Tongue (tissue), 3 donors: ENCODE results near the gene CHPF. TPM values are rescaled to one million over a fixed set of nuclear protein-coding genes. Genes with fewer than 3 reads are reported as not detected.

Experiments
- DNase-seq: peaks from one replicate; pipeline ENCODE4 v3.0.0-alpha.2; 2015
- small RNA-seq: library from RNA; depleted of rRNA; stranded (forward); fragments of <200 nt; gene quantifications from one replicate; pipeline ENCODE3, GENCODE V24; 2014; ENCODE audit warnings: low replicate concordance
- total RNA-seq: library from RNA; depleted of rRNA; stranded (reverse); fragments of >200 nt; gene quantifications from one replicate; pipeline ENCODE4 v1.2.3, GENCODE V29; 2014

Gene CHPF
- total RNA-seq, 1 donor from 2014 or later: 121 TPM

DNA sequence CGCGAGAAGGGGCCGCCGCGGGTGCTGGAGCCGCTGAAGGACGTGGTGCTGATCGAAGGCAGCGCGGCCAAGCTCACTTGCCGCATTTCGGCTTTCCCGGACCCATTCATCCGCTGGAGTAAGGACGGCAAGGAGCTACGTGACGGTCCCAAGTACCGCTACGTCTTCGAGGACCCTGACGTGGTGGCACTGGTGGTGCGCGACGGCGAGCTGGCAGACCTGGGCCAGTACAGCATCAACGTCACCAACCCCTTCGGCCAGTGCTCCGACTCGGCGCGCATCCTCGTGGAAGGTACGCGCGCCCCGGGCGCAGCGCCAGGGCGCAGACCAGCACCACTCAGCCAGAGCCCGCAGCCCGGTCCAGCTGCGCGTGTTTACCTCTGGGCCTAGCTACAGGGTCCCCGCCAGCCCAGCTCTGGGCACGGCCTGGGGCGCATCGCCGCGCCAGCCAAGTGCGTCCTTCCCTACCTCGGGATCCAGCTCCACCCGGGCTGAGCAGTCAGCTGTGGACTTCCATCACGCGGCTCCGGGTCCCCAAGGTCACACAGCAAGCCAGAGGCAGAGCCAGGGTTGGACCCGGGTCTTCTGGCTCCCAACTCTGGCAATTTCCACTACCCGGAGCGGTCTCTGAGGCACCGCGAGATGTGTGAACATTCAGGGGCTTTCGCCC, 46.6 kb downstream of the CHPF start:
- DNase-seq: peak; percentile 56

DNA sequence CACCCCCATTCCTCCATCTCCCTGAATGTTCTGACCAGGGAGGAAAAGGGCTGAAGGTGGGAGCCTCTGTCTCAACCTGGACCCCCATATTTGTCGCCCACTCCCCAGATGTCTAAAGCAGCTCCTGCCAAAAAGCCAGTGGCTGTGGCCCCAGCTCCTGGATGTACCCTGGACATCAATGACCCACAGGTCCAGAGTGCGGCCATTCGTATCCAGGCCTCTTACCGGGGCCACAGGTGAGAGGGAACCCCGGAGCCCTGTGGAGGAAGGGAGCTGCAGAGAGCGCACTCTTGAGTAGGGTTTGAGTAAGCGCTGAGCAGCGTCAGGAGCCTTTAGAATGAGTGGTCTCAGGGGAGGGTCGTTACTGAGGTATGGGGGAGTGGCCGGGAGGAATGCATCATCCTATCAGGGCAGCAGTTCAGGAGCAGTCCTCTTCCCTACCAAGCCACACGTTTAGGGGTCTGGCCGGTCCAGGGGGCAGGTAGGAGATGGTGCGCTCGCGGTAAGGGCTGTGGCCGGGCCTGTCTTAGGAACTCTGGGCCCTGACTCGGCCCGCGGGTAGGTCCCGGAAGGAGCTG, 47.3 kb downstream of the CHPF start:
- DNase-seq: no peak

DNA sequence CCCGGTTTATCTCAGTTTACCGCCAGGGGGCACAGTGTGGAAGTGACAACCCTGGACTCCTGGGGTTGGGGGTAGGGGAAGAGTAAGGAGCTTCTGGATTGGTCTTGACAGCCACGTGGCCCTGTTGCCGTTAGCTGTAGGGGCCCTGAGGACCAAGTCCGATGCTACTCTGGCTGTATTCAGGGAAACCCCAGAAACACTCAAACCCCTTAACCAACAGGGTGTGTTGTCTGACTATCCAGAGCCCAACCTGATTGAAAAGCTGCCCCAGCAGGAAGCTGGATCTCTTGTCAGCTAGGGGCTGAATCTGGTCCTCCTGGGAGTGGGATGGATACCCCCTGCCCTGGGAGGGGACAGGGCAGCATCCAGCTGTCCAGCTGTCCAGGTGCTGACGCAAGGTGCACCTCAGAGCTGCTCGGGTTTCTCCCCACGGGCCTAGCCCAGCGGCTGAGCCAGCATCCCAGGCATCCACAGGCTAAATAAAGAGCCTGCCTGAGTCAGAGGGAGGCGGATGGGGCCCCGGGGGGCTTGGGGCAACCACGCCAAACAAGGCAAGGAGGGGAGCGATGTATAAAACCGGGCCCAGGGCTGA, 48.0 kb downstream of the CHPF start:
- DNase-seq: peak; percentile 84

DNA sequence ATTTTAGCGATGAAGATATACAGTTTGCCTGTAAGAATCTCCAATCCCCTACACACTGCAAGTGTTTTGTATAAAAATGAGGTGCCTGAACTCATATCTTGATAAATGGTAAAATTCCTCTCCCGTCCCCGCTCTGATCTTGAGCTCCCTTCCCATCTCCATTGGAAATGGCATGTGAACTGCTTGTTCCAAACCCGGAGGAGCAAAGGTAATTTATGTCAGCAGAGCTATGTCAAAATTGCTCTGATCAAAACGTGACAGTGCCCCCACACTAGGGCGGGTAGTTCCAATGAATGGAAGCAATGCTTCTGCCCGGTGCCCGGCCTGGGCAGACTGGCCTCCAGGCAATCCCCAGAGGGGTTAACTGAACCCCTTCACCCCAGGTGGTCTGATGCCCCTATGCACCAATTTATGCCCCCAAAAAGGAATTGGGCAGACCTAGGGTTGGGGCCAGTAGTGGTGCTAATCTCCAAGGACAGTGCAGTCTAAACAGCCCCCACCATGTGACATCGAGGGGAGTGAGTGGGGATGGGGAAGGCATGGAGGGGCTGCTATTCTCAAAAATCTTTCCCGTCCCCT, 48.6 kb downstream of the CHPF start:
- DNase-seq: no peak

DNA sequence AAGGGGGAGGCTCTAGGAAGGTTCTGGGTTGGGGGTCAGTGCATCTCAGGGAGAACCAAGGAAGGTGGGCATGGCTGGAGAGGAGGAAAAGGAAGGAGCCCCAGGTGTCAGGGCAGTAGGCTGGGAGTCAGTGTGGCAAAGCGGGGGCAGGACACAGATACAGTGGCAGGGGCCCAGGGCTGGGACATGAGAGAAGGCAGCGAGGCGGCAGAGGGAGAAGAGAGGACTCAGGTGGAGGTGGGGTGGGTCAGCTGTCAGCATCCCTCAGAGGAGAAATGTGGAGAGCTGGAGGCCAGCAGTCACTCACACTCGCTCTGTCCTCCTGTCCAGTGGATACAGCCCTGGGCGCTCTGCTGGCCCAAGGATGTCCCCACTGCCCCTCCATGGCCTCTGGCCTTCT, 50.5 kb downstream of the CHPF start:
- no peak for DNase-seq

DNA sequence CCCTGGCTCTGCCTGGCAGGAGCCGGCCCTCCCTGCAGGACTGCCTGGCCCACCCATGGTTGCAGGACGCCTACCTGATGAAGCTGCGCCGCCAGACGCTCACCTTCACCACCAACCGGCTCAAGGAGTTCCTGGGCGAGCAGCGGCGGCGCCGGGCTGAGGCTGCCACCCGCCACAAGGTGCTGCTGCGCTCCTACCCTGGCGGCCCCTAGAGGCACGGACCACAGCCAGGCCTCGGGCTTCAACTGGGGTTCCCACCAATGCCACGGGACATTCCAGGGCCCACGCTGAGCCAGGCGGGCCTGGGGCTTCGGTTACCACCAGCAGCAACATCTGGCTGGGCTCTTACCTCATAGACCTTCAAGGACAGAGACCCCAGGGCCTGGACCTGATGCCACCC, 51.0 kb downstream of the CHPF start:
- no peak for DNase-seq

DNA sequence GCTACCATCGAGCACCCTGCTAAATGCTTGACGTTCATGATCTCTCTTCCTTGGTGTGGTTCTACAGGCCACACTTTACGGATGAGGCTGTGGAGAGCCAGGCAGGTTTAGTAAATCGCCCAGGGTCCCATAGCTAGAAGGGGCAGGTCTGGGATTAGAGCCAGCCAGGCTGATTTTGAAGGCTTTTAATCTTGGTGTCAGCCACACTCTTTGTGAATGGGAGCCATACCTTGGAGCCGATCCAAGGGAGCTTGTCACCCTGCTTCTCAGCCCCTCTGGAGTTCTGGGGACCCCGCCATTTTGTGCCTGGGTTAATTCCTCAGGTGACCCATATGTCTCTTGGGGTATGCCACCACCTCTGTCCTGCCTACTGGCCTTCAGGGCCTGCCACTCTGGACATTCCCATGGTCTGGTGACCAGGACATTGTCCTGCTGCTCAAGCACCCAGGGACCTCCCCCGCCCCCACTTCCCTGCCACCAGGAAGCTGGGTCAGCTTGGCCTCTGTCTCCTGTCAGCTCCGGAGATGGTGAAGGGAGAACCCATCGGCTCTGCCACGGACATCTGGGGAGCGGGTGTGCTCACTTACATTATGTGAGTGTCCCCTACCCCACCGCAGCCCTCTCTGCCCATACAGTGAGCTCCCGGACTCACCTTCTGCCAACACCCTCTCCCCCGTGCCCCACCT, 52.2 kb downstream of the CHPF start:
- DNase-seq: no peak

DNA sequence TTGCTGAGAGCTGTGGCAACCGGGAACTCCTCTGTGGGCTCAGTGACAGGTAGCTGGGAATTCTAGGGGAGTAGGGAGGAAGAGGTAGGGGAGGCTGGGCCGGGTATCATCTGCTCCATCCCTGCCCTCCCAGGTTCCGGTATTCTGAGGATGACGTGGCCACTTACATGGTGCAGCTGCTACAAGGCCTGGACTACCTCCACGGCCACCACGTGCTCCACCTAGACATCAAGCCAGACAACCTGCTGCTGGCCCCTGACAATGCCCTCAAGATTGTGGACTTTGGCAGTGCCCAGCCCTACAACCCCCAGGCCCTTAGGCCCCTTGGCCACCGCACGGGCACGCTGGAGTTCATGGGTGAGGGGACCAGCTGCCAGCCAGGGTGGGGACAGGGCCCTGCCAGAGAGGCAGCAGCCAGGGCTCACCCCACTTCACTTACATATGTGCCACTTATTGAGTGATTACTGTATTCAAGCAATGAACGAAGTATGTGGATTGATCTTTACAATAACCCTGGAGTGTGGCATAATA, 52.9 kb downstream of the CHPF start:
- no peak for DNase-seq

DNA sequence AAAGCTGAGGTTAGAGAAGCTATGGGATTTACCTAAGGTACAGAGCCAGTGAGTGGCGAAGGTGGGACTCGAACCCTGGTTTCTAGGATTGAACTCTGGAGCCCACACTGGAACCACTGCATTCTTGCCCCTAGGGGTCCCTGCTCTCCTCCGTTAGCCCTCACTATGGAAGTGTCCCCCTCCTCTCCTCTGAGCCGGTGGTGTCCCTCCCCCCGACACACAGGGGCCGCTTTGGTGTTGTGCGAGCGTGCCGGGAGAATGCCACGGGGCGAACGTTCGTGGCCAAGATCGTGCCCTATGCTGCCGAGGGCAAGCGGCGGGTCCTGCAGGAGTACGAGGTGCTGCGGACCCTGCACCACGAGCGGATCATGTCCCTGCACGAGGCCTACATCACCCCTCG, 53.4 kb downstream of the CHPF start:
- no peak for DNase-seq

DNA sequence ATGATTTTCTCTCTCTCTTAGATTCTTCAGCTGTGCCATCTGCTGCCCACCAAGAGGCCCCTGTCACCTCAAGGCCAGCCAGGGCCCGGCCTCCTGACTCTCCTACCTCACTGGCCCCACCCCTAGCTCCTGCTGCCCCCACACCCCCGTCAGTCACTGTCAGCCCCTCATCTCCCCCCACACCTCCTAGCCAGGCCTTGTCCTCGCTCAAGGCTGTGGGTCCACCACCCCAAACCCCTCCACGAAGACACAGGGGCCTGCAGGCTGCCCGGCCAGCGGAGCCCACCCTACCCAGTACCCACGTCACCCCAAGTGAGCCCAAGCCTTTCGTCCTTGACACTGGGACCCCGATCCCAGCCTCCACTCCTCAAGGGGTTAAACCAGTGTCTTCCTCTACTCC, 54.3 kb downstream of the CHPF start:
- no peak for DNase-seq

Small RNAs within 50 kb of the gene (small RNA-seq; reads per million reads assigned to genes)
- gene MIR3132 (not detected), gene RN7SKP213 (not detected)

Other genes with a start within 250 kb of the CHPF start
- gene PTPRN, start 234.4 kb downstream of the CHPF start, total RNA-seq: 0.31 TPM
- gene RESP18, start 211.1 kb downstream of the CHPF start, total RNA-seq: not detected
- 33.4 TPM for gene DNPEP, start 155.9 kb downstream of the CHPF start, total RNA-seq
- gene DES, start 125.4 kb downstream of the CHPF start, total RNA-seq: 5,232 TPM
- 136 TPM for gene SPEG, start 109.0 kb downstream of the CHPF start, total RNA-seq
- 21.0 TPM for gene GMPPA, start 44.9 kb downstream of the CHPF start, total RNA-seq
- gene ASIC4, start 29.3 kb downstream of the CHPF start, total RNA-seq: 0.10 TPM
- 2.9 TPM for gene TMEM198, start 219 bp upstream of the CHPF start, total RNA-seq
- gene OBSL1, start 27.7 kb upstream of the CHPF start, total RNA-seq: 105 TPM
- gene INHA, start 28.5 kb upstream of the CHPF start, total RNA-seq: 1.5 TPM
- gene STK11IP, start 54.0 kb upstream of the CHPF start, total RNA-seq: 13.6 TPM
- 1.5 TPM for gene SLC4A3, start 83.8 kb upstream of the CHPF start, total RNA-seq